GM11168 (cell line): ENCODE data around the gene GPR31.

Source experiments
- in situ Hi-C: fragments of 300-500 bp; cut with MboI; formaldehyde crosslinking; loops from one replicate; pipeline ENCODE4 v1.12.0; 2022; ENCODE audit warnings: low sequenced_read_pairs; ENCODE audit not compliant: unreplicated experiment

GPR31 gene

GRCh38 chr6:167122041-167122826, 35.5 kb downstream of the GPR31 start:
- in situ Hi-C loops = no loop called here

- in situ Hi-C loops = no loop called here
Measured at GRCh38 chr6:167121335-167121841, 36.4 kb downstream of the GPR31 start.

GRCh38 chr6:167120583-167120903, 37.2 kb downstream of the GPR31 start:
- in situ Hi-C loops = no loop called here

- in situ Hi-C loops = no loop called here
Measured at GRCh38 chr6:167119670-167120582, 37.9 kb downstream of the GPR31 start.

GRCh38 chr6:167118839-167119238, 38.9 kb downstream of the GPR31 start:
- in situ Hi-C loops = no loop called here

- in situ Hi-C loops = no loop called here
Measured at GRCh38 chr6:167118006-167118405, 39.8 kb downstream of the GPR31 start.

GRCh38 chr6:167116838-167117228, 40.9 kb downstream of the GPR31 start:
- in situ Hi-C loops = no loop called here

GRCh38 chr6:167116109-167116837, 41.5 kb downstream of the GPR31 start:
- in situ Hi-C loops = no loop called here

- in situ Hi-C loops = no loop called here
Measured at GRCh38 chr6:167115054-167115453, 42.7 kb downstream of the GPR31 start.

- in situ Hi-C loops = no loop called here
Measured at GRCh38 chr6:167113935-167114910, 43.6 kb downstream of the GPR31 start.

GRCh38 chr6:167113047-167113754, 44.6 kb downstream of the GPR31 start:
- in situ Hi-C loops = no loop called here

- in situ Hi-C loops = no loop called here
Measured at GRCh38 chr6:167112421-167112820, 45.4 kb downstream of the GPR31 start.

- in situ Hi-C loops = no loop called here
Measured at GRCh38 chr6:167111597-167111996, 46.2 kb downstream of the GPR31 start.

GRCh38 chr6:167109651-167110050, 48.1 kb downstream of the GPR31 start:
- in situ Hi-C loops = no loop called here

GRCh38 chr6:167108278-167108677, 49.5 kb downstream of the GPR31 start:
- in situ Hi-C loops = no loop called here

GRCh38 chr6:167107787-167108186, 50.0 kb downstream of the GPR31 start:
- in situ Hi-C loops = no loop called here

- in situ Hi-C loops = no loop called here
Measured at GRCh38 chr6:167106406-167106805, 51.4 kb downstream of the GPR31 start.
